GM23338 (cell line): ENCODE results near the gene TSHZ2. TPM values are rescaled to one million over a fixed set of nuclear protein-coding genes. Genes with fewer than 3 reads are reported as not detected.

Experiments
- ATAC-seq: fragments of 200-7000 bp; cut with Tn5 transposase; 3 replicates; pipeline ENCODE4 v1.9.1; 2020
- DNase-seq: peaks from one replicate; pipeline ENCODE4 v3.0.0-alpha.2; 2015; ENCODE audit warnings: low spot score
- H2AFZ ChIP-seq: fragments of 200-600 bp; sonication (generic); 2 replicates; pipeline ENCODE4 v1.8.0; 2016; ENCODE audit warnings: antibody characterized with exemption, mild to moderate bottlenecking, moderate library complexity
- H3F3A ChIP-seq: fragments of 200-600 bp; sonication (generic); replicated peaks from 2 replicates; pipeline ENCODE4 v1.8.0; 2017; ENCODE audit warnings: antibody characterized with exemption, mixed run types, low read depth
- H3K27ac ChIP-seq: fragments of 200-600 bp; sonication (generic); 2 replicates; pipeline ENCODE4 v1.6.1; 2016; ENCODE audit warnings: low read depth
- H3K27me3 ChIP-seq: fragments of 200-600 bp; sonication (generic); 2 replicates; pipeline ENCODE4 v1.8.0; 2016; ENCODE audit warnings: mild to moderate bottlenecking, mixed run types, moderate library complexity; ENCODE audit not compliant: insufficient read depth
- H3K36me3 ChIP-seq: fragments of 200-600 bp; sonication (generic); 2 replicates; pipeline ENCODE4 v1.8.0; 2016; ENCODE audit warnings: mild to moderate bottlenecking; ENCODE audit not compliant: insufficient read depth
- H3K4me1 ChIP-seq: fragments of 200-600 bp; sonication (generic); 2 replicates; pipeline ENCODE4 v1.8.0; 2016; ENCODE audit warnings: mild to moderate bottlenecking, moderate library complexity; ENCODE audit not compliant: insufficient read depth
- H3K4me2 ChIP-seq: fragments of 200-600 bp; sonication (generic); 2 replicates; pipeline ENCODE4 v1.7.1; 2017; ENCODE audit warnings: mixed run types
- H3K4me3 ChIP-seq: fragments of 200-600 bp; sonication (generic); 2 replicates; pipeline ENCODE4 v1.6.1; 2016; ENCODE audit warnings: mixed run types
- H3K79me2 ChIP-seq: fragments of 200-600 bp; sonication (generic); replicated peaks from 2 replicates; pipeline ENCODE4 v1.8.0; 2017; ENCODE audit warnings: mild to moderate bottlenecking; ENCODE audit not compliant: insufficient read depth
- H3K9me2 ChIP-seq: fragments of 200-600 bp; sonication (generic); 2 replicates; pipeline ENCODE4 v1.8.0; 2017; ENCODE audit not compliant: insufficient read depth
- H4K20me1 ChIP-seq: fragments of 200-600 bp; sonication (generic); replicated peaks from 2 replicates; pipeline ENCODE4 v1.8.0; 2017; ENCODE audit warnings: mild to moderate bottlenecking; ENCODE audit not compliant: insufficient read depth
- H3K27ac Mint-ChIP-seq: 2 replicates; pipeline ENCODE4 v1.8.0; 2020; ENCODE audit warnings: inconsistent platforms, mild to moderate bottlenecking, moderate library complexity, mixed read lengths
- H3K27me3 Mint-ChIP-seq: 3 replicates; pipeline ENCODE4 v1.8.0; 2022; ENCODE audit warnings: low read depth, mild to moderate bottlenecking, moderate library complexity, mixed read lengths, inconsistent platforms; ENCODE audit not compliant: insufficient read depth, poor library complexity
- H3K36me3 Mint-ChIP-seq: 3 replicates; pipeline ENCODE4 v1.8.0; 2021; ENCODE audit warnings: low read depth, mild to moderate bottlenecking, inconsistent platforms, moderate library complexity, mixed read lengths
- H3K4me1 Mint-ChIP-seq: 3 replicates; pipeline ENCODE4 v1.8.0; 2020; ENCODE audit warnings: mild to moderate bottlenecking, inconsistent platforms, mixed read lengths
- H3K4me3 Mint-ChIP-seq: 3 replicates; pipeline ENCODE4 v1.8.0; 2021; ENCODE audit warnings: moderate library complexity, mild to moderate bottlenecking, inconsistent platforms, mixed read lengths
- H3K9me3 Mint-ChIP-seq: 3 replicates; pipeline ENCODE4 v1.8.0; 2020; ENCODE audit warnings: moderate library complexity, mild to moderate bottlenecking, inconsistent platforms, mixed read lengths
- CREB1 ChIP-seq: fragments of 250-450 bp; sonication (Bioruptor Pico); IDR thresholded peaks from 2 replicates; pipeline ENCODE4 v1.5.0; 2020; ENCODE audit warnings: low read depth, mild to moderate bottlenecking, moderate library complexity
- CTCF ChIP-seq, 2 experiments: fragments of 200-600 bp in 1 of 2; sonication (generic) in 1 of 2; conservative IDR thresholded peaks; 2 replicates each; pipeline versions ENCODE4 v1.5.1 to v1.6.1; 2016 to 2017; ENCODE audit warnings: antibody characterized with exemption in 2 of 2, low read depth in 2 of 2, mild to moderate bottlenecking in 2 of 2, moderate library complexity in 1 of 2
- EZH2 ChIP-seq: fragments of 200-600 bp; sonication (generic); IDR thresholded peaks from one replicate; pipeline ENCODE4 v1.8.0; 2017; ENCODE audit warnings: antibody characterized with exemption, mild to moderate bottlenecking, low read depth; ENCODE audit not compliant: unreplicated experiment
- EZH2phosphoT487 ChIP-seq: fragments of 200-600 bp; sonication (generic); IDR thresholded peaks from one replicate; pipeline ENCODE4 v1.8.1; 2018; ENCODE audit warnings: antibody characterized with exemption; ENCODE audit not compliant: unreplicated experiment
- JUNB ChIP-seq: IDR thresholded peaks from one replicate; pipeline ENCODE4 v1.6.1; 2016; ENCODE audit warnings: antibody characterized with exemption; ENCODE audit not compliant: unreplicated experiment
- NANOG ChIP-seq: IDR thresholded peaks from 2 replicates; pipeline ENCODE4 v1.6.1; 2016; ENCODE audit warnings: antibody characterized with exemption, borderline replicate concordance
- POLR2AphosphoS5 ChIP-seq: IDR thresholded peaks from 2 replicates; pipeline ENCODE4 v1.6.1; 2016; ENCODE audit warnings: antibody characterized with exemption, low read depth
- STAT1 ChIP-seq: IDR thresholded peaks from one replicate; pipeline ENCODE4 v1.6.1; 2016; ENCODE audit warnings: antibody characterized with exemption; ENCODE audit not compliant: unreplicated experiment
- ZNF114 ChIP-seq: fragments of 250-450 bp; sonication (Bioruptor Pico); IDR thresholded peaks from 2 replicates; pipeline ENCODE4 v1.5.0; 2020; ENCODE audit warnings: mild to moderate bottlenecking, moderate library complexity
- ZNF331 ChIP-seq: fragments of 250-450 bp; sonication (Bioruptor Pico); IDR thresholded peaks from 2 replicates; pipeline ENCODE4 v1.5.0; 2020; ENCODE audit warnings: low read depth, mild to moderate bottlenecking, moderate library complexity
- ZNF462 ChIP-seq: fragments of 250-450 bp; sonication (Bioruptor Pico); IDR thresholded peaks from 2 replicates; pipeline ENCODE4 v1.5.0; 2020; ENCODE audit warnings: mild to moderate bottlenecking, moderate library complexity
- polyA plus RNA-seq: library from polyadenylated mRNA; unstranded; fragments of >200 nt; fragmentation: Nextera tagmentation; extraction: Ambion mirVana; gene quantifications from 2 replicates; pipeline ENCODE4 v1.2.1, GENCODE V29; 2016
- total RNA-seq: library from RNA; depleted of rRNA; stranded (reverse); fragments of >200 nt; shearing (Covaris generic); gene quantifications from 2 replicates; pipeline ENCODE4 v1.2.3, GENCODE V29; 2014
- TF ChIP-seq, protein P1 (sequence below): IDR thresholded peaks from one replicate; pipeline ENCODE4 v1.6.1; 2018; ENCODE audit warnings: antibody characterized with exemption; ENCODE audit not compliant: unreplicated experiment
- TF ChIP-seq, protein P2 (sequence below): IDR thresholded peaks from 2 replicates; pipeline ENCODE4 v1.6.1; 2016; ENCODE audit warnings: antibody characterized with exemption

TSHZ2 gene
- total and polyA plus RNA-seq, 2 experiments from 2014 or later: 0.49 to 1.3 TPM

GRCh38 chr20:53422039-53422438 is 449.9 kb downstream of the TSHZ2 start:
- Mint-ChIP-seq H3K9me3 (no peaks in the 10 kb centered on the region), H3K4me1 (peaks cover 8% of the 10 kb centered on the region; the same call in 2 of the 3 replicates), H3K27ac (no peak overlapping the region), H3K36me3 (no peaks in the 10 kb centered on the region), H3K27me3 (no peaks in the 10 kb centered on the region), H3K4me3 (no peak overlapping the region)
- DNase-seq (no peak), ATAC-seq (no peak)
- Histone ChIP-seq H3K27me3 (no peaks in the 10 kb centered on the region), H4K20me1 (no peaks in the 10 kb centered on the region), H3K79me2 (no peaks in the 10 kb centered on the region), H3K4me1 (no peaks in the 10 kb centered on the region), H3K4me3 (no peak overlapping the region), H2AFZ (no peak overlapping the region), H3F3A (no peaks in the 10 kb centered on the region), H3K36me3 (no peaks in the 10 kb centered on the region), H3K27ac (no peak overlapping the region), H3K4me2 (no peak overlapping the region), H3K9me2 (peaks cover 3% of the 10 kb centered on the region; the same call in 1 of the 2 replicates)
- TF ChIP-seq JUNB (no peak), NANOG (no peak), CTCF (conservative IDR thresholded peaks at IDR 0.05; ENCODE audit: low read depth in 2 of 2) (no peak), CREB1 (CRISPR knock-in tag) (no peak), ZNF331 (CRISPR knock-in tag) (no peak), ZNF462 (CRISPR knock-in tag) (no peak), STAT1 (no peak), POLR2AphosphoS5 (no peak), ZNF114 (no peak), EZH2 (no peak), EZH2phosphoT487 (no peak)
- TF ChIP-seq, protein P1, sequence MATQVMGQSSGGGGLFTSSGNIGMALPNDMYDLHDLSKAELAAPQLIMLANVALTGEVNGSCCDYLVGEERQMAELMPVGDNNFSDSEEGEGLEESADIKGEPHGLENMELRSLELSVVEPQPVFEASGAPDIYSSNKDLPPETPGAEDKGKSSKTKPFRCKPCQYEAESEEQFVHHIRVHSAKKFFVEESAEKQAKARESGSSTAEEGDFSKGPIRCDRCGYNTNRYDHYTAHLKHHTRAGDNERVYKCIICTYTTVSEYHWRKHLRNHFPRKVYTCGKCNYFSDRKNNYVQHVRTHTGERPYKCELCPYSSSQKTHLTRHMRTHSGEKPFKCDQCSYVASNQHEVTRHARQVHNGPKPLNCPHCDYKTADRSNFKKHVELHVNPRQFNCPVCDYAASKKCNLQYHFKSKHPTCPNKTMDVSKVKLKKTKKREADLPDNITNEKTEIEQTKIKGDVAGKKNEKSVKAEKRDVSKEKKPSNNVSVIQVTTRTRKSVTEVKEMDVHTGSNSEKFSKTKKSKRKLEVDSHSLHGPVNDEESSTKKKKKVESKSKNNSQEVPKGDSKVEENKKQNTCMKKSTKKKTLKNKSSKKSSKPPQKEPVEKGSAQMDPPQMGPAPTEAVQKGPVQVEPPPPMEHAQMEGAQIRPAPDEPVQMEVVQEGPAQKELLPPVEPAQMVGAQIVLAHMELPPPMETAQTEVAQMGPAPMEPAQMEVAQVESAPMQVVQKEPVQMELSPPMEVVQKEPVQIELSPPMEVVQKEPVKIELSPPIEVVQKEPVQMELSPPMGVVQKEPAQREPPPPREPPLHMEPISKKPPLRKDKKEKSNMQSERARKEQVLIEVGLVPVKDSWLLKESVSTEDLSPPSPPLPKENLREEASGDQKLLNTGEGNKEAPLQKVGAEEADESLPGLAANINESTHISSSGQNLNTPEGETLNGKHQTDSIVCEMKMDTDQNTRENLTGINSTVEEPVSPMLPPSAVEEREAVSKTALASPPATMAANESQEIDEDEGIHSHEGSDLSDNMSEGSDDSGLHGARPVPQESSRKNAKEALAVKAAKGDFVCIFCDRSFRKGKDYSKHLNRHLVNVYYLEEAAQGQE: no peak
- TF ChIP-seq, protein P2, sequence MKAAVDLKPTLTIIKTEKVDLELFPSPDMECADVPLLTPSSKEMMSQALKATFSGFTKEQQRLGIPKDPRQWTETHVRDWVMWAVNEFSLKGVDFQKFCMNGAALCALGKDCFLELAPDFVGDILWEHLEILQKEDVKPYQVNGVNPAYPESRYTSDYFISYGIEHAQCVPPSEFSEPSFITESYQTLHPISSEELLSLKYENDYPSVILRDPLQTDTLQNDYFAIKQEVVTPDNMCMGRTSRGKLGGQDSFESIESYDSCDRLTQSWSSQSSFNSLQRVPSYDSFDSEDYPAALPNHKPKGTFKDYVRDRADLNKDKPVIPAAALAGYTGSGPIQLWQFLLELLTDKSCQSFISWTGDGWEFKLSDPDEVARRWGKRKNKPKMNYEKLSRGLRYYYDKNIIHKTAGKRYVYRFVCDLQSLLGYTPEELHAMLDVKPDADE: no peak
